Keratinocyte (primary cell): ENCODE data around the gene MAL. TPM values are rescaled to one million over a fixed set of nuclear protein-coding genes. Genes with fewer than 3 reads are reported as not detected.

Source experiments
- DNase-seq: peaks from one replicate; pipeline ENCODE4 v3.0.0-alpha.2; 2011; ENCODE audit warnings: low read depth, missing footprints, low spot score
- FAIRE-seq: peaks from 2 replicates; lab custom pipeline; 2011; peaks lifted over from hg19 to GRCh38; lab: Jason Lieb, UNC
- H2AFZ ChIP-seq: 2 replicates; pipeline ENCODE4 v1.6.0; 2012; ENCODE audit warnings: low read length, control low read depth, inconsistent platforms; ENCODE audit not compliant: control insufficient read depth
- H3K27ac ChIP-seq: 2 replicates; pipeline ENCODE4 v1.5.1; 2011; ENCODE audit warnings: low read length; ENCODE audit not compliant: control insufficient read depth, insufficient read depth
- H3K27me3 ChIP-seq: 3 replicates; pipeline ENCODE4 v1.6.0; 2011; ENCODE audit warnings: low read length; ENCODE audit not compliant: control insufficient read depth, insufficient read depth; ENCODE audit errors: extremely low read depth
- H3K36me3 ChIP-seq, 2 experiments: 2 replicates in 1 of 2; 3 replicates in 1 of 2; pipeline ENCODE4 v1.5.1; 2011; ENCODE audit warnings: low read length in 2 of 2, mild to moderate bottlenecking in 1 of 2; ENCODE audit not compliant: control insufficient read depth in 2 of 2, insufficient read depth in 2 of 2; ENCODE audit errors: extremely low read depth in 1 of 2
- H3K4me1 ChIP-seq: 3 replicates; pipeline ENCODE4 v1.5.1; 2011; ENCODE audit warnings: low read length; ENCODE audit not compliant: control insufficient read depth, insufficient read depth; ENCODE audit errors: extremely low read depth
- H3K4me2 ChIP-seq: 3 replicates; pipeline ENCODE4 v1.6.0; 2011; ENCODE audit warnings: low read depth, low read length; ENCODE audit not compliant: control insufficient read depth, insufficient read depth; ENCODE audit errors: extremely low read depth
- H3K4me3 ChIP-seq, 3 experiments: fragments of 200-600 bp in 1 of 3; sonication (generic) in 1 of 3; 2 replicates in 2 of 3; 3 replicates in 1 of 3; pipeline ENCODE4 v1.5.1; 2011 to 2016; ENCODE audit warnings: low read length in 3 of 3, mild to moderate bottlenecking in 3 of 3, control low read depth in 2 of 3, inconsistent platforms in 1 of 3, low read depth in 1 of 3, mixed read lengths in 1 of 3, mixed run types in 1 of 3, moderate library complexity in 1 of 3; ENCODE audit not compliant: control insufficient read depth in 2 of 3, insufficient read depth in 2 of 3; ENCODE audit errors: extremely low read depth in 1 of 3
- H3K79me2 ChIP-seq: 2 replicates; pipeline ENCODE4 v1.6.0; 2012; ENCODE audit warnings: low read length; ENCODE audit not compliant: control insufficient read depth, insufficient read depth
- H3K9ac ChIP-seq: 3 replicates; pipeline ENCODE4 v1.6.0; 2011; ENCODE audit warnings: low read length; ENCODE audit not compliant: control insufficient read depth, insufficient read depth; ENCODE audit errors: extremely low read depth
- H3K9me1 ChIP-seq: 3 replicates; pipeline ENCODE4 v1.6.0; 2011; ENCODE audit warnings: low read length; ENCODE audit not compliant: control insufficient read depth, insufficient read depth; ENCODE audit errors: extremely low read depth
- H3K9me3 ChIP-seq: 2 replicates; pipeline ENCODE4 v1.5.1; 2012; ENCODE audit warnings: low read depth, low read length; ENCODE audit not compliant: control insufficient read depth
- H4K20me1 ChIP-seq: 3 replicates; pipeline ENCODE4 v1.6.0; 2011; ENCODE audit warnings: low read length; ENCODE audit not compliant: control insufficient read depth, insufficient read depth; ENCODE audit errors: extremely low read depth
- EZH2 ChIP-seq: IDR thresholded peaks from one replicate; pipeline ENCODE4 v1.6.1; 2012; ENCODE audit warnings: inconsistent platforms, mild to moderate bottlenecking, low read length, moderate library complexity
- dilution Hi-C: fragments of 300-500 bp; cut with MboI; formaldehyde crosslinking; loops from one replicate; pipeline ENCODE4 v1.7.0; 2020; ENCODE audit warnings: low sequenced_read_pairs; ENCODE audit not compliant: extremely low pct_ligation_motif_present
- polyA plus RNA-seq, 5 experiments: library from polyadenylated mRNA; depleted of rRNA in 3 of 5; stranded (reverse) in 3 of 5; stranded (forward) in 1 of 5; unstranded in 1 of 5; fragments of >200 nt; gene quantifications; 1 replicate in 1 of 5; 2 replicates in 3 of 5; 3 replicates in 1 of 5; pipeline versions ENCODE4 v1.2.1 to v1.2.3, GENCODE V29; 2011 to 2012; ENCODE audit warnings: missing spikeins in 2 of 5, low read depth in 1 of 5, low replicate concordance in 1 of 5
- TF ChIP-seq, protein P1 (sequence below), 3 experiments: IDR thresholded peaks in 1 of 3; conservative IDR thresholded peaks in 1 of 3; optimal IDR thresholded peaks in 1 of 3; 2 replicates in 2 of 3; 3 replicates in 1 of 3; pipeline versions ENCODE3 to v1.5.1; 2011; ENCODE audit warnings: low read length in 3 of 3, mild to moderate bottlenecking in 3 of 3, moderate library complexity in 2 of 3, control low read depth in 1 of 3, inconsistent platforms in 1 of 3; ENCODE audit not compliant: insufficient read depth in 2 of 3; ENCODE audit errors: extremely low read depth in 1 of 3

MAL gene
- polyA plus RNA-seq, 1 donor (not counting 4 experiments of a cell fraction or from before 2014, with no cell fraction given) = not detected

DNA sequence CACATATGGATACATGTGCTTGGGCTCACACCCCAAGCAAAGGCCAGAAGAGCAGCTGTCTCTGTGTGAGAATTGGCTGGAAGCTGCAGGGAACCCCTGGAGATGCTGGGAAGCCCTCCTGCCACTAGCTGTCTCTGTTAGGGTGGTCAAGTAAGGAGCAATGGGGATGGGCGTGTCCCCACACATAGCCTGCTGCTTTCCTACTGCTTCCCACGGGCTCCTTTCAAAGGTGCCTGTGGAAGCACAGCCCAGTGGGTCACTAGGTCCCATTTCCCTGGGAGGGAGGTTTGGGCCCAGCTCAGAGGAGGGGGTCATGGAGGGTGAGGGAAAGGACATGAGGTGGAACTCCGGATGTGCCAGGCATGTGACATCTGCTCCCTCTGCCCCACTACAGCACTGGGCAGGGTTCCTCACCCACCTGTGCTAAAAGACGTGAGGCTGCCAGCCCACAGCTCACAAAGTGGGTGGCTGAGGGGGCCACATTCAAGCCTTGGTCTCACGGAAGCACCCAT is 24.4 kb upstream of the MAL start:
- FAIRE-seq = no peak

DNA sequence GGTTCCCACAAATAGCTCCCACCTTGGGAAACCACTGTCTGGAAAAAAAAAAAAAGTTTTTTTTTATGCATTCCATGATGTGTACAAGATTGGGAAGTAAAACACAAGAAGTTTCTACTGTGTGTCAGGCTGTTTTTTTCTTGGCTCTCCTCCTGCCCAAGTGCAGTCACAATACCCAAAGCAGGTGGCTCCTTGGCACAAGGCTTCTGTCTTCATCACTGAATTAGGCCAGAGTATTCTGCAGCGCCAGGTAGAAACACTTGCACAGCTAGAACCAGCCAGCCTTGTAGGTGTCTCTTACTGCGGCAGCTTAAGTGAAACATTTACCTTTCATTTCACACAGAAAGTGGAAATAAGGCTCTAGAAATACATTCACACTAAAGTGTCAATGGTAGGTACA is 23.8 kb upstream of the MAL start:
- FAIRE-seq = no peak
- peaks cover 29% of the 10 kb centered on the region for H3K27me3 ChIP-seq
- H3K4me3 ChIP-seq = no peak overlapping the region
- no peak for DNase-seq
- no peaks in the 10 kb centered on the region for H3K79me2 ChIP-seq
- H2AFZ ChIP-seq = no peak overlapping the region
- H3K27ac ChIP-seq = no peak overlapping the region
- H3K9ac ChIP-seq = no peak overlapping the region
- H3K4me2 ChIP-seq = no peak overlapping the region
- H3K9me1 ChIP-seq = no peaks in the 10 kb centered on the region
- no peaks in the 10 kb centered on the region for H3K9me3 ChIP-seq
- no peaks in the 10 kb centered on the region for H3K36me3 ChIP-seq
- H3K4me1 ChIP-seq = no peaks in the 10 kb centered on the region
- H4K20me1 ChIP-seq = no peaks in the 10 kb centered on the region
- dilution Hi-C loops = no loop called here
- no peak for TF ChIP-seq EZH2
- TF ChIP-seq, protein P1, sequence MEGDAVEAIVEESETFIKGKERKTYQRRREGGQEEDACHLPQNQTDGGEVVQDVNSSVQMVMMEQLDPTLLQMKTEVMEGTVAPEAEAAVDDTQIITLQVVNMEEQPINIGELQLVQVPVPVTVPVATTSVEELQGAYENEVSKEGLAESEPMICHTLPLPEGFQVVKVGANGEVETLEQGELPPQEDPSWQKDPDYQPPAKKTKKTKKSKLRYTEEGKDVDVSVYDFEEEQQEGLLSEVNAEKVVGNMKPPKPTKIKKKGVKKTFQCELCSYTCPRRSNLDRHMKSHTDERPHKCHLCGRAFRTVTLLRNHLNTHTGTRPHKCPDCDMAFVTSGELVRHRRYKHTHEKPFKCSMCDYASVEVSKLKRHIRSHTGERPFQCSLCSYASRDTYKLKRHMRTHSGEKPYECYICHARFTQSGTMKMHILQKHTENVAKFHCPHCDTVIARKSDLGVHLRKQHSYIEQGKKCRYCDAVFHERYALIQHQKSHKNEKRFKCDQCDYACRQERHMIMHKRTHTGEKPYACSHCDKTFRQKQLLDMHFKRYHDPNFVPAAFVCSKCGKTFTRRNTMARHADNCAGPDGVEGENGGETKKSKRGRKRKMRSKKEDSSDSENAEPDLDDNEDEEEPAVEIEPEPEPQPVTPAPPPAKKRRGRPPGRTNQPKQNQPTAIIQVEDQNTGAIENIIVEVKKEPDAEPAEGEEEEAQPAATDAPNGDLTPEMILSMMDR (optimal IDR thresholded peaks at IDR 0.05 in 1 of 3, IDR thresholded peaks at IDR 0.05 in 1 of 3, conservative IDR thresholded peaks at IDR 0.05 in 1 of 3; ENCODE audit: extremely low read depth in 1 of 3, insufficient read depth in 2 of 3, low read length in 3 of 3) = no peak

More for the DNA sequence above, 24.4 kb upstream of the MAL start:
- Histone ChIP-seq H3K4me3 (no peak overlapping the region), H3K4me1 (no peaks in the 10 kb centered on the region), H3K9ac (no peak overlapping the region), H3K4me2 (no peak overlapping the region), H2AFZ (no peak overlapping the region), H3K27ac (no peak overlapping the region), H3K36me3 (no peaks in the 10 kb centered on the region), H4K20me1 (no peaks in the 10 kb centered on the region), H3K79me2 (no peaks in the 10 kb centered on the region), H3K9me3 (no peaks in the 10 kb centered on the region), H3K27me3 (peaks cover 34% of the 10 kb centered on the region), H3K9me1 (no peaks in the 10 kb centered on the region)
- no peak for TF ChIP-seq EZH2
- TF ChIP-seq, protein P1 (optimal IDR thresholded peaks at IDR 0.05 in 1 of 3, IDR thresholded peaks at IDR 0.05 in 1 of 3, conservative IDR thresholded peaks at IDR 0.05 in 1 of 3; ENCODE audit: extremely low read depth in 1 of 3, insufficient read depth in 2 of 3, low read length in 3 of 3) = no peak
- no peak for DNase-seq
- dilution Hi-C loops = no loop called here
